GM08714 (cell line): Measurements from ENCODE around the gene HSD17B3.
"Not testable (repeated sequence)": the region's sequence is repeated elsewhere in the genome, so short reads cannot be mapped to it uniquely, and the experiment has no call there.

Source experiments
- H3K4me3 ChIP-seq: fragments of 200-500 bp; sonication (Bioruptor generic); 2 replicates; pipeline ENCODE4 v1.5.1; 2014; ENCODE audit warnings: mild to moderate bottlenecking, low read length, inconsistent platforms
- ZNF274 ChIP-seq: IDR thresholded peaks from 2 replicates; pipeline ENCODE4 v1.6.1; 2012; ENCODE audit warnings: mild to moderate bottlenecking, low read depth, low read length

The HSD17B3 gene

DNA sequence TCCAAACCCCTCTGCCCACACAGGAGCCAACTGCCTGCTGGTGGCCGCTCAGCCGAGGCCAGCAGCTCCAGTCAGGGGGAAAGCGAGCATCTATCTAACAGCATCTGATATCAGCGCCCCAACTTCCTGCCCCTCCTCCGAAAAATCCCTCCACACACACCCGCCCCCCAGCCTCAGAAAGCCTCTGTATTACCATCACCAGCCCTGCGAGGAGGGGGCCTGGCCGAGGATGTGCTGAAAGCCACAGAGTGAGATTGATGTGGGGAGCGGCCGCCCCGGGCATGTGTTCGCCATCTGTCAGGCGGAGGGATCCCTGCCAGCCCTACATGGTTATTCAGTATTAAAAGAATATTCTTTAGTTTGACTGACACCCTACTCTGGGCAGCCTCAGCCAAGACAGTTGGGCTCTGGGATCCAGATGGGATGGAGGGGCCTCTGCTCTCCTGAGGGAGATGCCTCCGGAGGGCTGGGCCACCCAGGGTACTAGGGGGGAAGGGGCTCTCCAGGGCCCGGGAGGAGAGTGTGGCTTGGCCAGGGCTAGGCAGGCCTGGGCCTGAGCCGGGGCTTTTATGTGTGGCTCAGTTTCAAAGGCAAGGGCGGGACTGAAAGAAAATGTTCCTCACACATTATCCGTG lies 98.0 kb downstream of the HSD17B3 start:
- H3K4me3 ChIP-seq: no peak overlapping the region

GRCh38 chr9:96202971-96203780 lies 98.8 kb downstream of the HSD17B3 start:
- no peak for TF ChIP-seq ZNF274
- no peak overlapping the region for H3K4me3 ChIP-seq

More for the DNA sequence above, 98.0 kb downstream of the HSD17B3 start:
- no peak for TF ChIP-seq ZNF274

GRCh38 chr9:96201140-96201539 lies 100.8 kb downstream of the HSD17B3 start:
- no peak for TF ChIP-seq ZNF274
- no peak overlapping the region for H3K4me3 ChIP-seq

DNA sequence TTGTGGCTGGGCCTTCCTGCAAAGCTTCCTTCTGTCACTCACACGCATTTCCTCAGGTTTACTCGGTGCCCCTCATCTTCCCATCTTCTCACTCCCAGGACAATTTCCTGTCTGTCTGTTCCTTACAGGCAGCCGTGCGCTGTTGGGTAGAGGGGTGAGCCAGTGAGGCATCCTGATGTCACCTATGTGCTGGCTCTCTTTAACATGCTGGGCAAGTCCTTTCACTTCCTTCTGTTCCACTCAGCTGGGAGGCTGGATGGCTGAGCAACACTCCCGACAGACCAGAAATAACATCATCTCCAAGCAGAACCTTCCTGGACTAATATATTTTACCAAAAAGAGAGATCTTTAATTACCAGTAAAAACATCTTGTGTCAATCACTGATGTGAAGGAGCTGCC lies 103.0 kb downstream of the HSD17B3 start:
- no peak overlapping the region for H3K4me3 ChIP-seq
- TF ChIP-seq ZNF274: no peak

GRCh38 chr9:96195541-96195940 lies 106.4 kb downstream of the HSD17B3 start:
- no peak for TF ChIP-seq ZNF274
- no peak overlapping the region for H3K4me3 ChIP-seq

- no peak overlapping the region for H3K4me3 ChIP-seq
- TF ChIP-seq ZNF274: no peak
Observed at GRCh38 chr9:96193236-96193755, 108.7 kb downstream of the HSD17B3 start.

GRCh38 chr9:96192710-96193109 lies 109.3 kb downstream of the HSD17B3 start:
- no peak overlapping the region for H3K4me3 ChIP-seq
- no peak for TF ChIP-seq ZNF274

GRCh38 chr9:96189995-96190394 lies 112.0 kb downstream of the HSD17B3 start:
- no peak for TF ChIP-seq ZNF274
- H3K4me3 ChIP-seq: no peak overlapping the region

DNA sequence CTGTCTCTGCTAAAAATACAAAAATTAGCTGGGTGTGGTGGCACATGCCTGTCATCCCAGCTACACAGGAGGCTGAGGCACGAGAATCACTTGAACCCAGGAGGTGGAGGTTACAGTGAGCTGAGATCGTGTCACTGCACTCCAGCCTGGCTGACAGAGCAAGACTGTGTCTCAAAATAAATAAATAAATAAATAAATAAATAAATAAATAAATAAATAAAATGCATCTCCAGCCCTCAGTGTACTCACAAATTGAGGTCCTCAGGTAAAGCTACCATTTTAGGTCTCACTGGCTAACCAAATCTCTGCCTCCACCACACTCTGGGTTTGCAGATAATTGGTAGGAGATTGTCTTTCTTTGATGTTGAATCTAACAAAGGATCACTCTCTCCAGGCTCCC lies 112.4 kb downstream of the HSD17B3 start:
- not testable (repeated sequence) for H3K4me3 ChIP-seq

DNA sequence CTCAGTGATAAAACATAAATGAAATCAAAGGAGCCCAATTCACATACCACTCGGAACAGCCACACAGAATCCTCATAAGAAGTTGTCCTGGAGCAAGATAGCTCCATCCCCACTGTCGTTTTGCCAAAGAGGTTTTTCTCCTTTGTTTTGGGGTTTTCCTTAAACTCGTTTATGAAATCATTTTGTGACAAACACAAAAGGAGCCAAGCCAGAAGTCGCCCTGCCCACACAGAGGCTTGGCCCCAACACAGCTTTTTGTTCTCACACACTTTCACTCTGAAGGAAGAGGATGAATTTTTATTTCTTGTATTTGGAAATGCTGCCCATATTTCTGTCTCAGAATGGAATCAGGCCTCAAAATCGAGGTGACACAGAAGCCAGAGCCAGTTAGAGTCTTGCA lies 113.4 kb downstream of the HSD17B3 start:
- TF ChIP-seq ZNF274: no peak
- H3K4me3 ChIP-seq: no peak overlapping the region

DNA sequence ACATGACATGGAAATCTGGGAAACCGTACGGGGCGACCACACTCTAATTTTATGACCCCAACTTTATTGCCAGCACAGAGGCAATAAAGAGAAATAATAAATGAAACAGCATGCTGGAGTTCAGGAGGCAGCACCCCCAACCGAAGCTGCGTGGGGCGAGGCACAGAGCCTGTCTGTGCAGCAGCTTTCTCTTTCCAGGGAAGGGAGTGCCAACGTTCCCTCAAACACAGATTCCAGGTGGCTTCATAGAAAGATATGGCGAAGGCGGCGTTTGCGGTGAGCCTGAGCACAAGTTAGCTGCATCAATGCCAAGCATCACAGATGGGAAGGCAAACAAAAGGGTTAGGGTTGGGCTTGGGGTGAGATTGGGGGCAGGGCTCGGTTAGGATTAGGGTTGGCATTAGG lies 114.8 kb downstream of the HSD17B3 start:
- no peak for TF ChIP-seq ZNF274
- no peak overlapping the region for H3K4me3 ChIP-seq

GRCh38 chr9:96186591-96187011 lies 115.4 kb downstream of the HSD17B3 start:
- no peak for TF ChIP-seq ZNF274
- no peak overlapping the region for H3K4me3 ChIP-seq

DNA sequence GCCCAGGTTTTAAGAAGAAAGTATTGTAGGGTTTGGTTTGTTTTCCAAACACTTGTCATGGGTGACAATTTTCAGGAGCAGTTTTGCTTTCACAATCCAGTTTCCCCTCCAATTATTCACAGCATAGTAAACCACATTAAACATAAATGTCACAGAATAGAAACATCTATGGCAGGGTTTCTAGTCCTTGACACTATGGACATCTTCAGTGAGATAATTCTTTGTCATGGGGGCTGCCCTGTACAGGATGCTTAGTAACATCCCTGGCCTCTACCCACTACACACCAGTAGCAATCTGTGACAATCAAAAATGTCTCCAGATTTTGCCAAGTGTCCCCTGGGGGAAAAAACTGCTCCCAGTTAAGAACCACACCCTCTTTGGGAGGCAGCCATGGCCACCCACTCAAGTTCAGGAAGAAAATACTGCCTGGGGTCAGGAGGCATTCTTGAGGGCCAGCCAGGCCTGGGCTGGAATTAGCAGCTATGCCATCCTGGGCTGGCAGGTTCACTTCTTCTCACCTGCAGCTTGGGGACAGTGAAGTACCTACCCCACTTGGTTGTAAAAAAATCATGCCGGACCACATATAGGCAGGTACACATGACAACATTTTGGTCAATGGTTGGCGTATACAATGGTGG lies 116.3 kb downstream of the HSD17B3 start:
- no peak overlapping the region for H3K4me3 ChIP-seq

More for the DNA sequence above, 116.3 kb downstream of the HSD17B3 start:
- TF ChIP-seq ZNF274: no peak
